Activated CD8-positive, alpha-beta T cell treated with anti-CD3 and anti-CD28 coated beads, Interleukin-2, amount 10 ng/mL, durations not matched to agents 7 days and 5 days (primary cell): ENCODE data around the gene THRB. TPM values are rescaled to one million over a fixed set of nuclear protein-coding genes. Genes with fewer than 3 reads are reported as not detected.

Source experiments
- ATAC-seq: fragments of 150-1000 bp; cut with Tn5 transposase; one replicate; pipeline ENCODE4 v1.10.0; 2021; ENCODE audit warnings: moderate library complexity
- CTCF ChIA-PET: fragments of 350-600 bp; sonication (Branson Sonifier 250); formaldehyde crosslinking; loops from one replicate; lab custom pipeline; 2021; ENCODE audit warnings: antibody characterized with exemption; lab: Charles Lee
- POLR2A ChIA-PET: fragments of 350-600 bp; sonication (Branson Sonifier 250); formaldehyde crosslinking; loops from one replicate; lab custom pipeline; 2021; ENCODE audit warnings: antibody characterized with exemption; lab: Charles Lee
- DNase-seq: peaks from one replicate; pipeline ENCODE4 v3.0.0-alpha.2; 2020
- H3K27ac Mint-ChIP-seq: one replicate; pipeline ENCODE4 v1.8.0; 2021; ENCODE audit warnings: mild to moderate bottlenecking, mixed read lengths
- H3K27me3 Mint-ChIP-seq: one replicate; pipeline ENCODE4 v1.8.0; 2021; ENCODE audit warnings: low read depth, mixed read lengths
- H3K36me3 Mint-ChIP-seq: one replicate; pipeline ENCODE4 v1.8.0; 2021; ENCODE audit warnings: low read depth, mixed read lengths
- H3K4me1 Mint-ChIP-seq: one replicate; pipeline ENCODE4 v1.8.0; 2021; ENCODE audit warnings: low read depth, mixed read lengths
- H3K4me3 Mint-ChIP-seq: one replicate; pipeline ENCODE4 v1.8.0; 2021; ENCODE audit warnings: mild to moderate bottlenecking, mixed read lengths
- H3K9me3 Mint-ChIP-seq: one replicate; pipeline ENCODE4 v1.8.0; 2022; ENCODE audit warnings: mixed read lengths; ENCODE audit not compliant: insufficient read depth
- total RNA-seq, 2 experiments: library from RNA; stranded (reverse); gene quantifications; one replicate each; pipeline ENCODE4 v1.2.3, GENCODE V29; 2021

THRB gene
- total RNA-seq, 2 experiments from 2014 or later: not detected

- ChIA-PET POLR2A (no interaction called here), CTCF (no interaction called here)
- H3K27me3 Mint-ChIP-seq: no peaks in the 10 kb centered on the region
- H3K27ac Mint-ChIP-seq: no peak overlapping the region
- H3K9me3 Mint-ChIP-seq: no peaks in the 10 kb centered on the region
- no peak for DNase-seq
- H3K36me3 Mint-ChIP-seq: no peaks in the 10 kb centered on the region
- no peak for ATAC-seq
- no peaks in the 10 kb centered on the region for H3K4me1 Mint-ChIP-seq
- H3K4me3 Mint-ChIP-seq: no peak overlapping the region
These were observed 198.0 kb downstream of the THRB start for GRCh38 chr3:24296441-24297205.

- Mint-ChIP-seq H3K4me1 (no peaks in the 10 kb centered on the region), H3K9me3 (no peaks in the 10 kb centered on the region), H3K27ac (no peak overlapping the region), H3K27me3 (no peaks in the 10 kb centered on the region), H3K36me3 (no peaks in the 10 kb centered on the region), H3K4me3 (no peak overlapping the region)
- POLR2A ChIA-PET: no interaction called here
- no peak for ATAC-seq
- CTCF ChIA-PET: no interaction called here
- no peak for DNase-seq
These were observed 200.5 kb downstream of the THRB start for GRCh38 chr3:24294150-24294549.

DNA sequence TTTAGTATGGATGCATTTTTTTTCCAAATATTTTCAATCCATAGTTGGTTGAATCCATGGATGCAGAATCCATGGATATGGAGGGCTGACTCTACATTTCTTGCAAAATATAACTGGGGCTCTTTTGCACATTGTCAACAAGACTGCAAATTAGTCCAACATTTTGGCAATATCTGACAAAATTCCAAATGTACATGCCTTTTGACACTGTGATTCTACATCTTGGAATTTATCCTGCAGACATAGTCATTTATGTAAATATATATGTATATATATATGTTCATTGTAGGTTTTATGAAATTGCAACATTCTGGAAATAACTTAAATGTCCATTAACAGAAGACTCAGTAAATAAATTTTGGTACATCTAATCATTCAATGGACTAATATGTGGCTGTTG, 203.0 kb downstream of the THRB start:
- no peak for ATAC-seq
- no peak for DNase-seq
- no peaks in the 10 kb centered on the region for H3K9me3 Mint-ChIP-seq

GRCh38 chr3:24290596-24290995, 204.1 kb downstream of the THRB start:
- Mint-ChIP-seq H3K27me3 (no peaks in the 10 kb centered on the region), H3K9me3 (no peaks in the 10 kb centered on the region), H3K4me3 (no peak overlapping the region), H3K4me1 (no peaks in the 10 kb centered on the region), H3K36me3 (no peaks in the 10 kb centered on the region), H3K27ac (no peak overlapping the region)
- no peak for DNase-seq
- POLR2A ChIA-PET: no interaction called here
- CTCF ChIA-PET: no interaction called here
- ATAC-seq: no peak

More for the DNA sequence above, 203.0 kb downstream of the THRB start:
- Mint-ChIP-seq H3K27ac (no peak overlapping the region), H3K4me3 (no peak overlapping the region), H3K4me1 (no peaks in the 10 kb centered on the region), H3K27me3 (no peaks in the 10 kb centered on the region), H3K36me3 (no peaks in the 10 kb centered on the region)
- ChIA-PET POLR2A (no interaction called here), CTCF (no interaction called here)

- H3K36me3 Mint-ChIP-seq: no peaks in the 10 kb centered on the region
- H3K4me3 Mint-ChIP-seq: no peak overlapping the region
- DNase-seq (no peak), ATAC-seq (no peak)
- H3K9me3 Mint-ChIP-seq: no peaks in the 10 kb centered on the region
- H3K27me3 Mint-ChIP-seq: no peaks in the 10 kb centered on the region
- H3K27ac Mint-ChIP-seq: no peak overlapping the region
- no peaks in the 10 kb centered on the region for H3K4me1 Mint-ChIP-seq
- CTCF ChIA-PET: no interaction called here
- POLR2A ChIA-PET: no interaction called here
These were observed 206.0 kb downstream of the THRB start for GRCh38 chr3:24288496-24289236.

DNA sequence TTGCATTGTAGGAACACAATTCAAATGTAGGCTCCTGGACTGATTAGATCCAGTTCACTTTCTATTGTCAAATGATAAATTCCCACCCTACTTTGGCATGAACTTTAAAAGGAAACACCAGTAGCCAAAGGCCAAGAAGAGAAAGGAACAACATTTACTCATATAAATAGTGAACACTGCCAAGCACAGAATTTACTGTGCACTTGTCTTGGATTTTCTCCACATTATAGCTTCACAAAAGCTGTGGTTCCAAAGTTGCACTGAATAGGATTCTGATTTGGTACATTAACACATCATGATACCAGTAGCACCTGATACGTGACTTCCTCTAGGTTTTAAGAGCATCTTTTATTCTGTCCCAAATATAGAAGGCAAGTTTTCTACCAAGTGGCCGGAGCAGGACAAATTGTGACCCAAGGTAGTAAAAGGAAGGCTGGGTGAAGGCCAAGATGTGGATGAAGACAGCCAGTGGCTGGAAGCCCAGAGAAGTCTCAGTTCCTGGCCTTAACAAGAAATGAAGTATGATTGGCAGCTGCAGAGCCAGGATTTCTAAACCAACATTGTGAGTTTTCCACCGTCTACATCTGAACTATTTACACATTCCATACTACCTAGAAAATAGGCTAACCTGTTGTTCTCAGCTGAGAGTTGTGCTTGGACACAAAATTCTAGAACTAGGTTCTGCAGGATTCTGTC, 206.7 kb downstream of the THRB start:
- Mint-ChIP-seq H3K27me3 (no peaks in the 10 kb centered on the region), H3K27ac (no peak overlapping the region), H3K9me3 (no peaks in the 10 kb centered on the region), H3K36me3 (no peaks in the 10 kb centered on the region), H3K4me1 (no peaks in the 10 kb centered on the region), H3K4me3 (no peak overlapping the region)
- ChIA-PET CTCF (no interaction called here), POLR2A (no interaction called here)
- ATAC-seq: no peak
- no peak for DNase-seq

DNA sequence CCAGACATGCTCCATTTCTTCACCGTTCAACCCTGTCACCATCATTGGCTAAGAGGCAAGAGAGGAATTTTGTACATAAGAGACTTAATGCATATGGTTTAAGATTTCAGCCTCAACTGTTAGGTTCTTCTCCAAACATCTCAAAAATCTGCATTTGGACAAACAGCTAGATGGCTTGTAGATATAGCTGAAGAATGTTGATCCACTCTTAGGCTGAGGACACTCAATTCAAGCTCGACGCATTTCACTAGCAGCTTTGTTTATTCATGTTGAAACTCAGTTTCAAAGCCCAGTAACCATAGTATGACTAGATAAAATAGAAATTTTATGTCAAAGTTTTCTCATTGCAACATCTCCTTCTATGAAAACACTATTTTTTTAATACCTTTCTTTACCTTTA, 208.2 kb downstream of the THRB start:
- no peak for DNase-seq
- Mint-ChIP-seq H3K27ac (no peak overlapping the region), H3K4me3 (no peak overlapping the region), H3K27me3 (no peaks in the 10 kb centered on the region), H3K36me3 (no peaks in the 10 kb centered on the region), H3K9me3 (no peaks in the 10 kb centered on the region), H3K4me1 (no peaks in the 10 kb centered on the region)
- ChIA-PET CTCF (no interaction called here), POLR2A (no interaction called here)
- no peak for ATAC-seq

GRCh38 chr3:24278543-24278942, 216.1 kb downstream of the THRB start:
- H3K9me3 Mint-ChIP-seq: no peaks in the 10 kb centered on the region
- DNase-seq: no peak
- H3K36me3 Mint-ChIP-seq: no peaks in the 10 kb centered on the region
- ATAC-seq: no peak
- no peak overlapping the region for H3K4me3 Mint-ChIP-seq
- peaks cover 4% of the 10 kb centered on the region for H3K27me3 Mint-ChIP-seq
- ChIA-PET POLR2A (no interaction called here), CTCF (no interaction called here)
- no peak overlapping the region for H3K27ac Mint-ChIP-seq
- H3K4me1 Mint-ChIP-seq: no peaks in the 10 kb centered on the region

GRCh38 chr3:24273491-24273890, 221.2 kb downstream of the THRB start:
- no peak overlapping the region for H3K27ac Mint-ChIP-seq
- ChIA-PET CTCF (no interaction called here), POLR2A (no interaction called here)
- H3K36me3 Mint-ChIP-seq: no peaks in the 10 kb centered on the region
- no peaks in the 10 kb centered on the region for H3K9me3 Mint-ChIP-seq
- ATAC-seq (no peak), DNase-seq (no peak)
- no peak overlapping the region for H3K4me3 Mint-ChIP-seq
- H3K4me1 Mint-ChIP-seq: no peaks in the 10 kb centered on the region
- H3K27me3 Mint-ChIP-seq: peaks cover 6% of the 10 kb centered on the region

GRCh38 chr3:24272875-24273274, 221.8 kb downstream of the THRB start:
- CTCF ChIA-PET: no interaction called here
- POLR2A ChIA-PET: no interaction called here
- H3K27ac Mint-ChIP-seq: no peak overlapping the region
- H3K4me1 Mint-ChIP-seq: no peaks in the 10 kb centered on the region
- H3K36me3 Mint-ChIP-seq: no peaks in the 10 kb centered on the region
- DNase-seq (no peak), ATAC-seq (no peak)
- peaks cover 6% of the 10 kb centered on the region for H3K27me3 Mint-ChIP-seq
- no peak overlapping the region for H3K4me3 Mint-ChIP-seq
- no peaks in the 10 kb centered on the region for H3K9me3 Mint-ChIP-seq

DNA sequence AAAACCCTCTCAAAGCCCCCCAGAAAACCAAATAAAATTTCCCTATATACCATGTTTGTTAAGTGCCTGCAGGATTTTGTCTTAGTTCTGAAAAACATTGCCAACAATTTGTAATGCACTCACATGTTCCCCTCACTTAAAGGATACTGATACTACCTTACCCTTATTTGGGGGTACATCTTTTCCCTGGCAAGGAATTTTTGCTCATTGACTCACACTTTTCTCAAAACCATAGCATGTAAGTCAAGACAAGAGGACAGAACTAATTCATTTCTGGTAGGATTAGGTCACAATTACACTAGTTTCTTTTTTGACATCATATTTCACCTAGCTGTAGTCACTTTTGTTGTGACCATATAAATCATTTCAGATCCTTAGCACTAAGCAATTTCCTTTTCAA, 222.2 kb downstream of the THRB start:
- Mint-ChIP-seq H3K27ac (no peak overlapping the region), H3K4me3 (no peak overlapping the region), H3K27me3 (peaks cover 9% of the 10 kb centered on the region), H3K4me1 (no peaks in the 10 kb centered on the region), H3K36me3 (no peaks in the 10 kb centered on the region), H3K9me3 (no peaks in the 10 kb centered on the region)
- ChIA-PET CTCF (no interaction called here), POLR2A (no interaction called here)
- ATAC-seq (no peak), DNase-seq (no peak)

- no peaks in the 10 kb centered on the region for H3K4me1 Mint-ChIP-seq
- H3K36me3 Mint-ChIP-seq: no peaks in the 10 kb centered on the region
- DNase-seq (no peak), ATAC-seq (no peak)
- no peak overlapping the region for H3K4me3 Mint-ChIP-seq
- no peak overlapping the region for H3K27ac Mint-ChIP-seq
- peaks cover 12% of the 10 kb centered on the region for H3K27me3 Mint-ChIP-seq
- no peaks in the 10 kb centered on the region for H3K9me3 Mint-ChIP-seq
- ChIA-PET POLR2A (no interaction called here), CTCF (no interaction called here)
These were observed 223.4 kb downstream of the THRB start for GRCh38 chr3:24271228-24271627.
